Transverse colon (tissue), 4 donors: ENCODE results near the gene VPS9D1. TPM values are rescaled to one million over a fixed set of nuclear protein-coding genes. Genes with fewer than 3 reads are reported as not detected.
A peak's percentile ranks its signal among the peaks of the same experiment; 100 is the strongest.

ENCODE experiments used
- DNase-seq: peaks from one replicate; pipeline ENCODE4 v3.0.0-alpha.2; 2019
- H3K27ac ChIP-seq, 4 donors: fragments of 200-600 bp; sonication (generic); 2 replicates each; pipeline ENCODE4 v1.5.1; 2016 to 2018; ENCODE audit warnings: inconsistent platforms in 4 of 4
- H3K27me3 ChIP-seq: fragments of 200-600 bp; sonication (generic); 2 replicates; pipeline ENCODE4 v1.5.1; 2017; ENCODE audit warnings: inconsistent platforms
- H3K36me3 ChIP-seq, 4 donors: fragments of 200-600 bp; sonication (generic); 2 replicates each; pipeline ENCODE4 v1.5.1; 2017 to 2019; ENCODE audit warnings: inconsistent platforms in 4 of 4
- H3K4me1 ChIP-seq, 4 donors: fragments of 200-600 bp; sonication (generic); 2 replicates each; pipeline ENCODE4 v1.5.1; 2017 to 2020; ENCODE audit warnings: inconsistent platforms in 4 of 4
- H3K4me3 ChIP-seq, 4 donors: fragments of 200-600 bp; sonication (generic); 1 replicate in 1 of 4; 2 replicates in 3 of 4; pipeline versions ENCODE4 v1.5.1 to v1.6.1; 2017 to 2019; ENCODE audit warnings: inconsistent platforms in 4 of 4
- H3K9me3 ChIP-seq, 2 donors: fragments of 200-600 bp; sonication (generic); 2 replicates each; pipeline ENCODE4 v1.5.1; 2017 to 2019; ENCODE audit warnings: inconsistent platforms in 2 of 2
- EP300 ChIP-seq: sonication (generic); formaldehyde crosslinking; IDR thresholded peaks from one replicate; pipeline ENCODE4 v1.6.1; 2017; ENCODE audit warnings: antibody characterized with exemption, low read depth
- POLR2A ChIP-seq: fragments of 450-650 bp; IDR thresholded peaks from one replicate; pipeline ENCODE4 v1.6.1; 2016; ENCODE audit warnings: antibody characterized with exemption, mild to moderate bottlenecking, moderate library complexity
- POLR2AphosphoS5 ChIP-seq, 3 donors: sonication (generic); formaldehyde crosslinking; IDR thresholded peaks; one replicate each; pipeline ENCODE4 v1.6.1; 2016; ENCODE audit warnings: antibody characterized with exemption in 3 of 3
- WGBS, 2 donors: methylation state at CpG; one replicate each; pipeline ENCODE4 v1.1.5; 2018; ENCODE audit warnings: low coverage in 1 of 2; 5-methylcytosine and 5-hydroxymethylcytosine counted together
- in situ Hi-C, 4 donors: fragments of 200-750 bp; cut with MboI; loops; one replicate each; pipeline versions ENCODE4 v1.15.0 to v1.15.1; 2017; ENCODE audit warnings: low sequenced_read_pairs in 3 of 4, low pct_ligation_motif_present in 1 of 4, low pct_unique_long_range_greater_than_20kb in 1 of 4
- intact Hi-C: fragments of 100-400 bp; cut with DNase I; formaldehyde crosslinking; loops from one replicate; pipeline ENCODE4 v1.15.1; 2023; ENCODE audit warnings: low total_unique reads
- total RNA-seq, 4 donors: library from RNA; depleted of rRNA; stranded (reverse); fragments of >200 nt; gene quantifications; one replicate each; pipeline ENCODE4 v1.1.0, GENCODE V29; 2016
- TF ChIP-seq, protein P1 (sequence below), 5 experiments: fragments of 200-600 bp in 3 of 5; fragments of 450-650 bp in 2 of 5; sonication (generic) in 3 of 5; IDR thresholded peaks; 1 replicate in 2 of 5; 2 replicates in 3 of 5; pipeline ENCODE4 v1.5.1; 2016 to 2017; ENCODE audit warnings: antibody characterized with exemption in 5 of 5, inconsistent platforms in 3 of 5, mild to moderate bottlenecking in 2 of 5, moderate library complexity in 1 of 5

VPS9D1 gene
- total RNA-seq, 4 donors from 2014 or later: 13.1 to 54.6 (median 18.8) TPM

DNA sequence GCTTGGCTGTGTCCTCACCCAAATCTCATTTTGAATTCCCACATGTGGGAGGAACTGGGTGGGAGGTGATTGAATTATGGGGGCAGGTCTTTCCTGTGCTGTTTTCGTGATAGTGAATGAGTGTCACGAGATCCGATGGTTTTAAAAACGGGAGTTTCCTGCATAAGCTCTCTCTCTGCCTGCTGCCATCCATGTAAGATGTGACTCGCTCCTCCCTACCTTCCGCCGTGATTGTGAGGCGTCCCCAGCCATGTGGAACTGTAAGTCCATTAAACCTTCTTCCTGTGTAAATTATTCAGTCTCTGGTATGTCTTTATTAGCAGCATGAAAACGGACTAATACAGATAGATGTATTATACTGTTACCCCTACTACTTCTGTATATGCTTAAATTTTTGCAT lies 59.5 kb downstream of the VPS9D1 start:
- intact Hi-C loops: no loop called here
- DNase-seq: no peak
- H3K4me3 ChIP-seq: no peak overlapping the region
- H3K36me3 ChIP-seq: no peaks in the 10 kb centered on the region
- 95 to 96% methylated on average over 4 to 9 of the region's 9 CpGs for WGBS, 2 donors
- no peak overlapping the region for H3K27ac ChIP-seq
- no peaks in the 10 kb centered on the region for H3K9me3 ChIP-seq
- no peaks in the 10 kb centered on the region for H3K27me3 ChIP-seq
- H3K4me1 ChIP-seq: peaks cover 13 to 24% (median 20%) of the 10 kb centered on the region in 4 donors
- in situ Hi-C loops: no loop called here
- TF ChIP-seq POLR2A (no peak), POLR2AphosphoS5 (IDR thresholded peaks at IDR 0.05) (no peak)
- TF ChIP-seq, protein P1, sequence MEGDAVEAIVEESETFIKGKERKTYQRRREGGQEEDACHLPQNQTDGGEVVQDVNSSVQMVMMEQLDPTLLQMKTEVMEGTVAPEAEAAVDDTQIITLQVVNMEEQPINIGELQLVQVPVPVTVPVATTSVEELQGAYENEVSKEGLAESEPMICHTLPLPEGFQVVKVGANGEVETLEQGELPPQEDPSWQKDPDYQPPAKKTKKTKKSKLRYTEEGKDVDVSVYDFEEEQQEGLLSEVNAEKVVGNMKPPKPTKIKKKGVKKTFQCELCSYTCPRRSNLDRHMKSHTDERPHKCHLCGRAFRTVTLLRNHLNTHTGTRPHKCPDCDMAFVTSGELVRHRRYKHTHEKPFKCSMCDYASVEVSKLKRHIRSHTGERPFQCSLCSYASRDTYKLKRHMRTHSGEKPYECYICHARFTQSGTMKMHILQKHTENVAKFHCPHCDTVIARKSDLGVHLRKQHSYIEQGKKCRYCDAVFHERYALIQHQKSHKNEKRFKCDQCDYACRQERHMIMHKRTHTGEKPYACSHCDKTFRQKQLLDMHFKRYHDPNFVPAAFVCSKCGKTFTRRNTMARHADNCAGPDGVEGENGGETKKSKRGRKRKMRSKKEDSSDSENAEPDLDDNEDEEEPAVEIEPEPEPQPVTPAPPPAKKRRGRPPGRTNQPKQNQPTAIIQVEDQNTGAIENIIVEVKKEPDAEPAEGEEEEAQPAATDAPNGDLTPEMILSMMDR (IDR thresholded peaks at IDR 0.05): no peak

DNA sequence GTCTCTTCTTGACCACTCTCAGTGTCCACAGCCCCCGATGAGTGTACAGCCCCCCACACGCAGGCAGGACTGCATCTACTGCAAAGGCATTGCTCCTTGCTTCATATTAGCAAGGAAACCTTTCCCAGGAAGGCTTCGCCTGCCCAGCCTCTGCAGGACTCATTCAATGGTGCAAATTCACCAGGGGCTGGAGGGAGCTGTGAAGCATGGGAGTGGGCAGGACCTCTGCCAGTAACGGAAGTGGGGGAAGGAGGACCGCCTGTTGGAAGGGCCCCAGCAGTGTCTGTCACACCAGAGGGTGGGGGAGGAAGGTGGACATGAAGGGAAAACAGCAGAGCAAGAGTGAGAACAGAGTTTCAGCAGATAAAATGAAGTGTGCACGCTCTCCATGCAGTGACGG lies 60.6 kb downstream of the VPS9D1 start:
- WGBS, 2 donors: 79 to 93% methylated on average over 2 to 7 of the region's 7 CpGs
- no peaks in the 10 kb centered on the region for H3K36me3 ChIP-seq
- H3K9me3 ChIP-seq: no peaks in the 10 kb centered on the region
- TF ChIP-seq POLR2AphosphoS5 (IDR thresholded peaks at IDR 0.05): no peak
- TF ChIP-seq POLR2A: no peak
- TF ChIP-seq EP300: no peak
- TF ChIP-seq, protein P1 (IDR thresholded peaks at IDR 0.05): no peak
- no peak for DNase-seq
- no peaks in the 10 kb centered on the region for H3K27me3 ChIP-seq
- in situ Hi-C loops (no loop called here), intact Hi-C loops (no loop called here)
- H3K4me1 ChIP-seq: peaks cover 13 to 35% (median 21%) of the 10 kb centered on the region in 4 donors
- H3K4me3 ChIP-seq: no peak overlapping the region
- no peak overlapping the region for H3K27ac ChIP-seq

DNA sequence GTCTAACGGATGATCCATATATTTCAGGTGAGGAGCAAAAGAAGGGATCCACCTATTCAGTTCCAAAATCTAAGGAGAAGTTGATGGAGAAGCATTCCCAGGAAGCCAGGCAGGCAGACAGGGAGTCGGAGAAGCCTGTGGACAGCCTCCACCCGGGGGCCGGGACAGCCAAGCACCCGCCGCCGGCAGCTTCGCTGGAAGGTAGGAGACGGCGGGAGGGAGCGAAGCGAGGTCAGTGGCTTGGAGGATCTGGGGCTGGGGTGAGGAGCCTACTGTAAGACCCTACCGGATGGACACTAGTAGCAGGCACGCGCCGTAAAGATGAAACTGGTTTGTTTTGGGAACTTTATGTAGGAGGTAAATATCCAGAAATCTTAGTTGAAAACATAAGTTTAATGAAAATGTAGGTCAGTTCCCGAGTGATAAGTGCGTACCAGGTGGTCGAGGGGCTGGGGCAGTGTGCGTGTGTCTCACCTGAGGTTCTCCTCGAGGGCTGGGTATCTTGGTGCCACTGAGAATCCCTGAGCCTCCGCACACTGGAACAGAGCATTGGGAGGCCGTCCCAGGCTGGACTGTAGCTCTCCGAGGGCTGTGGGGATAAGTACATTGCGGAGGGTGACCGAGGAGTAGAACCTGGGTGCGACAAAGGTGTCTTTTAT lies 62.3 kb downstream of the VPS9D1 start:
- TF ChIP-seq POLR2AphosphoS5 (IDR thresholded peaks at IDR 0.05): no peak
- no peak for TF ChIP-seq EP300
- no peak for TF ChIP-seq POLR2A
- TF ChIP-seq, protein P1 (IDR thresholded peaks at IDR 0.05): no peak
- DNase-seq: no peak
- 12 to 17% methylated on average over 6 to 27 of the region's 27 CpGs for WGBS, 2 donors
- no peaks in the 10 kb centered on the region for H3K27me3 ChIP-seq
- intact Hi-C loops: no loop called here
- H3K4me1 ChIP-seq: peaks cover 13 to 39% (median 21%) of the 10 kb centered on the region in 4 donors
- in situ Hi-C loops: no loop called here
- peak overlapping the region; percentile 79 to 93 (median 90) for H3K27ac ChIP-seq
- H3K4me3 ChIP-seq: peak overlapping the region; percentile 88 to 95 (median 94)
- H3K36me3 ChIP-seq: no peaks in the 10 kb centered on the region
- H3K9me3 ChIP-seq: no peaks in the 10 kb centered on the region

DNA sequence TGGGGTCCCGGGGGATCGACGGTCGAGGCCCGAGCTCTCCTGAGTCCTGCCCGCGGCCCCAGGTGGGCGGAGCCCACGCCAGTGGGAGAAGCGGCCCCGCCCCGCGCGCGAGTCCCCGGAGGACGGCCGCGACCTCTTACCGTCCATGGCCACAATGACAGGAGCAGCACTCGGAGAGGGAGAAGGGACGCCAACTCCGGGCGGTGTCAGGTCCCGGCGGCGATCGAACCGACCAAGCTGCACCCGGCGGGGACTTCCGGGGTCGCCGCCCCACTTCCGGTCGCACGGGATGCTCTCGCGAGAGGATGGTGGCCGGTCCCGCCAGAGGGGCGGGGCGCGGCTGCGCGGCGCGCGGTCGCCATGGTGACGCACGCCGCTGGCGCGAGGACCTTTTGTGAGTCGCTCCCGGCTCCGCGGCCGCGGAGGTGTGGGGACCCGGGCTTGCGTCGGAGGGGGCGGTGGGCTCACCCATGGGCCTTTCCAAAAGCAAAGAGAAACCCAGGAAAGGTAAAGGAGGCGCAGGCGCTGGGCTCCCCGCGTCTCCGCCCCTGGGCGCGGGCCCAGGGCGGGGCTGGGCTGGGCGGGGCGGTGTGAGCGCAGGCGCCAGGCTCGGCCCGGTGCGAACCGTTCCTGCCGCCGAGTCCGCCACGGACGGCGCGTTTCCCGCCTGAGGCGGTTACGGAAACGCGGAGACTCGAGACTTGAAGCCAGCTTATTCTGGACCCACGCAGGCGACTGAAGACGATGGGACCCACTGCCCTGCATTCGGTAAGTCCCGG lies 63.1 kb downstream of the VPS9D1 start, which contains the start of the genes CHMP1A and SPATA33:
Gene CHMP1A, minus strand, starts transcription at position 267 of the 779 bp plus-strand sequence. Its CDS starts 120 bp downstream, at position 147.
Gene SPATA33, plus strand, starts transcription at position 395 of the 779 bp plus-strand sequence. Its CDS starts 76 bp downstream, at position 471.
- WGBS, 2 donors: 1% methylated on average over 31 of the region's 99 CpGs; no CpG with 5 or more reads in 1 of the 2 donors
- in situ Hi-C loops: no loop called here

More for the DNA sequence above, 63.1 kb downstream of the VPS9D1 start, which contains the start of the genes CHMP1A and SPATA33:
- Histone ChIP-seq H3K9me3 (no peaks in the 10 kb centered on the region), H3K4me3 (peak within 1 kb of the TSS; percentile 88 to 95 (median 94)), H3K27ac (peak within 1 kb of the TSS; percentile 79 to 93 (median 90)), H3K27me3 (no peaks in the 10 kb centered on the region), H3K36me3 (no peaks in the 10 kb centered on the region), H3K4me1 (peaks cover 13 to 39% (median 21%) of the 10 kb centered on the region in 4 donors)
- peak; percentile 92 for DNase-seq
- TF ChIP-seq POLR2A: peak; percentile 80
- TF ChIP-seq EP300: no peak
- peak; percentile 32 to 91 (median 89) for TF ChIP-seq POLR2AphosphoS5 (IDR thresholded peaks at IDR 0.05)
- TF ChIP-seq, protein P1 (IDR thresholded peaks at IDR 0.05): no peak
- intact Hi-C loops: no loop called here
